HPDE6-E6E7 (cell line): ENCODE measurements around the gene MYO7A.

ENCODE experiments used
- DNase-seq: peaks from one replicate; pipeline ENCODE4 v3.0.0; 2011; ENCODE audit warnings: missing footprints; ENCODE audit errors: extremely low spot score

Gene MYO7A

GRCh38 chr11:77146261-77147035 is 18.4 kb downstream of the MYO7A start:
- DNase-seq, result no peak

GRCh38 chr11:77147036-77147315 is 18.9 kb downstream of the MYO7A start:
- DNase-seq, result no peak

- no peak for DNase-seq
Observed at GRCh38 chr11:77147668-77148321, 19.7 kb downstream of the MYO7A start.

GRCh38 chr11:77148963-77149715 is 21.1 kb downstream of the MYO7A start:
- DNase-seq, result no peak

- DNase-seq, result no peak
Observed at GRCh38 chr11:77149716-77150392, 21.8 kb downstream of the MYO7A start.

- no peak for DNase-seq
Observed at GRCh38 chr11:77150836-77151235, 22.8 kb downstream of the MYO7A start.

GRCh38 chr11:77151804-77152509 is 23.9 kb downstream of the MYO7A start:
- DNase-seq, result no peak

GRCh38 chr11:77152846-77153245 is 24.8 kb downstream of the MYO7A start:
- no peak for DNase-seq

- DNase-seq, result no peak
Observed at GRCh38 chr11:77153276-77154185, 25.5 kb downstream of the MYO7A start.

GRCh38 chr11:77154381-77155081 is 26.5 kb downstream of the MYO7A start:
- DNase-seq, result no peak

- no peak for DNase-seq
Observed at GRCh38 chr11:77155082-77155475, 27.0 kb downstream of the MYO7A start.

- DNase-seq, result no peak
Observed at GRCh38 chr11:77155556-77156130, 27.6 kb downstream of the MYO7A start.

- no peak for DNase-seq
Observed at GRCh38 chr11:77156396-77157195, 28.6 kb downstream of the MYO7A start.

GRCh38 chr11:77158041-77158695 is 30.1 kb downstream of the MYO7A start:
- DNase-seq, result no peak

GRCh38 chr11:77159219-77159936 is 31.3 kb downstream of the MYO7A start:
- DNase-seq, result no peak

- no peak for DNase-seq
Observed at GRCh38 chr11:77159937-77160495, 32.0 kb downstream of the MYO7A start.

GRCh38 chr11:77163271-77163670 is 35.2 kb downstream of the MYO7A start:
- no peak for DNase-seq
